Measurements from ENCODE around the gene GBP4.
"Not testable (repeated sequence)": the region's sequence is repeated elsewhere in the genome, so short reads cannot be mapped to it uniquely, and the experiment has no call there.

The GBP4 gene

GRCh38 chr1:89198491-89199072 lies at the start of gene GBP4:
GBP4 (minus strand) TSS chr1:89198942; CDS start chr1:89198834, 108 bp downstream.
- in situ Hi-C loops (cut with MboI; ENCODE audit: low sequenced_read_pairs) = no loop called here

- in situ Hi-C loops (cut with MboI; ENCODE audit: low sequenced_read_pairs) = no loop called here
Measured at GRCh38 chr1:89243046-89243445, 44.3 kb upstream of the GBP4 start.

GRCh38 chr1:89221341-89221740 lies 22.6 kb upstream of the GBP4 start:
- in situ Hi-C loops (cut with MboI; ENCODE audit: low sequenced_read_pairs) = no loop called here

- in situ Hi-C loops (cut with MboI; ENCODE audit: low sequenced_read_pairs) = not testable (repeated sequence)
Measured at GRCh38 chr1:89219851-89220250, 21.1 kb upstream of the GBP4 start.

GRCh38 chr1:89218941-89219340 lies 20.2 kb upstream of the GBP4 start:
- in situ Hi-C loops (cut with MboI; ENCODE audit: low sequenced_read_pairs) = not testable (repeated sequence)

- in situ Hi-C loops (cut with MboI; ENCODE audit: low sequenced_read_pairs) = no loop called here
Measured at GRCh38 chr1:89213347-89213746, 14.6 kb upstream of the GBP4 start.

- in situ Hi-C loops (cut with MboI; ENCODE audit: low sequenced_read_pairs) = no loop called here
Measured at GRCh38 chr1:89211035-89211634, 12.4 kb upstream of the GBP4 start.

- in situ Hi-C loops (cut with MboI; ENCODE audit: low sequenced_read_pairs) = no loop called here
Measured at GRCh38 chr1:89206373-89206772, 7.6 kb upstream of the GBP4 start.

GRCh38 chr1:89203166-89203565 lies 4.4 kb upstream of the GBP4 start:
- in situ Hi-C loops (cut with MboI; ENCODE audit: low sequenced_read_pairs) = no loop called here

GRCh38 chr1:89201106-89201794 lies 2.5 kb upstream of the GBP4 start:
- in situ Hi-C loops (cut with MboI; ENCODE audit: low sequenced_read_pairs) = no loop called here

GRCh38 chr1:89200663-89201062 lies 1.9 kb upstream of the GBP4 start:
- in situ Hi-C loops (cut with MboI; ENCODE audit: low sequenced_read_pairs) = no loop called here

- in situ Hi-C loops (cut with MboI; ENCODE audit: low sequenced_read_pairs) = no loop called here
Measured at GRCh38 chr1:89199525-89200031, 836 bp upstream of the GBP4 start.

- in situ Hi-C loops (cut with MboI; ENCODE audit: low sequenced_read_pairs) = no loop called here
Measured at GRCh38 chr1:89198081-89198480, 661 bp downstream of the GBP4 start.

- in situ Hi-C loops (cut with MboI; ENCODE audit: low sequenced_read_pairs) = no loop called here
Measured at GRCh38 chr1:89195476-89195875, 3.3 kb downstream of the GBP4 start.

GRCh38 chr1:89191314-89191713 lies 7.4 kb downstream of the GBP4 start:
- in situ Hi-C loops (cut with MboI; ENCODE audit: low sequenced_read_pairs) = no loop called here

GRCh38 chr1:89190017-89190416 lies 8.7 kb downstream of the GBP4 start:
- in situ Hi-C loops (cut with MboI; ENCODE audit: low sequenced_read_pairs) = no loop called here

GRCh38 chr1:89179343-89179742 lies 19.4 kb downstream of the GBP4 start:
- in situ Hi-C loops (cut with MboI; ENCODE audit: low sequenced_read_pairs) = no loop called here

- in situ Hi-C loops (cut with MboI; ENCODE audit: low sequenced_read_pairs) = no loop called here
Measured at GRCh38 chr1:89176971-89177370, 21.8 kb downstream of the GBP4 start.

GRCh38 chr1:89175601-89176256 lies 23.0 kb downstream of the GBP4 start, which contains the start of gene GBP7:
GBP7 (minus strand) TSS chr1:89176003; CDS start chr1:89171935, 4,068 bp downstream.
- in situ Hi-C loops (cut with MboI; ENCODE audit: low sequenced_read_pairs) = no loop called here

GRCh38 chr1:89174491-89174890 lies 24.3 kb downstream of the GBP4 start:
- in situ Hi-C loops (cut with MboI; ENCODE audit: low sequenced_read_pairs) = no loop called here

GRCh38 chr1:89172468-89173143 lies 26.1 kb downstream of the GBP4 start:
- in situ Hi-C loops (cut with MboI; ENCODE audit: low sequenced_read_pairs) = no loop called here

Measured in HL-60/S4 treated with retinoic acid at 250 ng/mL for 4 days and 3 days (cell line).